Activated CD8-positive, alpha-beta T cell treated with anti-CD3 and anti-CD28 coated beads for 36 hours (primary cell): ENCODE results near the gene FOXM1. TPM values are rescaled to one million over a fixed set of nuclear protein-coding genes. Genes with fewer than 3 reads are reported as not detected.

Experiments used
- ATAC-seq: fragments of 200-7000 bp; cut with Tn5 transposase; one replicate; pipeline ENCODE4 v1.10.0; 2021; ENCODE audit warnings: mild to moderate bottlenecking, moderate library complexity
- CTCF ChIA-PET: fragments of 350-600 bp; sonication (Branson Sonifier 250); formaldehyde crosslinking; loops from one replicate; lab custom pipeline; 2021; ENCODE audit warnings: antibody characterized with exemption; lab: Charles Lee
- POLR2A ChIA-PET: fragments of 350-600 bp; sonication (Branson Sonifier 250); formaldehyde crosslinking; loops from one replicate; lab custom pipeline; 2021; ENCODE audit warnings: antibody characterized with exemption; lab: Charles Lee
- DNase-seq: peaks from one replicate; pipeline ENCODE4 v3.0.0-alpha.2; 2020
- H3K27ac Mint-ChIP-seq: one replicate; pipeline ENCODE4 v1.8.0; 2021; ENCODE audit warnings: mild to moderate bottlenecking, mixed read lengths
- H3K27me3 Mint-ChIP-seq: one replicate; pipeline ENCODE4 v1.8.0; 2021; ENCODE audit warnings: mixed read lengths
- H3K36me3 Mint-ChIP-seq: one replicate; pipeline ENCODE4 v1.8.0; 2021; ENCODE audit warnings: low read depth, mixed read lengths
- H3K4me1 Mint-ChIP-seq: one replicate; pipeline ENCODE4 v1.8.0; 2021; ENCODE audit warnings: low read depth, mixed read lengths
- H3K4me3 Mint-ChIP-seq: one replicate; pipeline ENCODE4 v1.8.0; 2021; ENCODE audit warnings: mild to moderate bottlenecking, moderate library complexity, mixed read lengths
- H3K9me3 Mint-ChIP-seq: one replicate; pipeline ENCODE4 v1.8.0; 2021; ENCODE audit warnings: mixed read lengths
- CTCF ChIP-seq: fragments of 200-600 bp; IDR thresholded peaks from one replicate; pipeline ENCODE4 v1.8.0; 2022; ENCODE audit warnings: antibody characterized with exemption, mild to moderate bottlenecking
- intact Hi-C: fragments of 100-400 bp; cut with micrococcal nuclease; formaldehyde crosslinking; loops from one replicate; pipeline ENCODE4 v1.10.0; 2022
- total RNA-seq, 2 experiments: library from RNA; stranded (reverse); gene quantifications; one replicate each; pipeline ENCODE4 v1.2.3, GENCODE V29; 2021

The FOXM1 gene
- total RNA-seq, 2 experiments from 2014 or later, result 64.4 to 64.8 TPM

- no peaks in the 10 kb centered on the region for H3K27me3 Mint-ChIP-seq
- DNase-seq (peak; percentile 99), ATAC-seq (peak; percentile 94)
- peaks cover 1% of the 10 kb centered on the region for H3K9me3 Mint-ChIP-seq
- H3K27ac Mint-ChIP-seq, result peak within 1 kb of the TSS; percentile 98
- ChIA-PET POLR2A (interaction anchor here (0.6 to 4.9 kb wide), 7 partner anchors 12 to 898 kb away, joined by 3 to 27 read pairs (median 3); partner anchors contain the start of genes FKBP4, FOXM1 and RHNO1), CTCF (interaction anchor here (0.9 to 3.3 kb wide), 5 partner anchors 12 to 130 kb away, joined by 3 to 21 read pairs (median 10); partner anchors contain the start of gene FKBP4)
- intact Hi-C loops, result no loop called here
- peak within 1 kb of the TSS; percentile 93 for H3K4me3 Mint-ChIP-seq
- H3K4me1 Mint-ChIP-seq, result peaks cover 34% of the 10 kb centered on the region
- peaks cover 27% of the 10 kb centered on the region for H3K36me3 Mint-ChIP-seq
- TF ChIP-seq CTCF, result no peak
These were observed 64.4 kb downstream of the FOXM1 start, which contains the start of gene ITFG2 for GRCh38 chr12:2812290-2813213. TSS of gene ITFG2 (plus strand) at chr12:2812668. CDS start at chr12:2812761, 93 bp downstream.

DNA sequence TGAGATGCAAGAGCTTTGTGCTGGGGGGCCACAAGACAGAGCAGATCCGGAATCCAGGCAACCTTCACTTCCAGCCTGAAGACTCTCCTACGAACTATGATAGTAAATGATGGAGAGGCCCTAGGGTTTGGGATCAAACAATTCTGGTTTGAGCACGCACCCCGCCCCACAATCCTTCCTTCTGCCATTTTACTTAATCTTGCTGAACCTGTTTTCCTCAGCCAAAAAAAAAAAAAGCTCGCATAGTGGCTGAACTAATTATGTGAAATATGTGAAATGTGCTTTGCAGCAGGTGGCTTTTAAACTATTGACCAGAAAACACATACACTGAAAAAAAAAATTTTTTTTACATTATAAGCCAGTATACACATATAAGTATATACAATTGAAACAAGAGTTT, 65.2 kb downstream of the FOXM1 start:
- POLR2A ChIA-PET, result interaction anchor here (0.6 to 4.9 kb wide), 3 partner anchors 11 to 897 kb away, joined by 3 to 27 read pairs (median 3); partner anchors contain the start of gene FKBP4

More for the DNA sequence above, 65.2 kb downstream of the FOXM1 start:
- Mint-ChIP-seq H3K27me3 (no peaks in the 10 kb centered on the region), H3K36me3 (peaks cover 26% of the 10 kb centered on the region), H3K9me3 (peaks cover 1% of the 10 kb centered on the region), H3K4me1 (peaks cover 28% of the 10 kb centered on the region), H3K27ac (peak overlapping the region; percentile 98), H3K4me3 (peak overlapping the region; percentile 93)
- no peak for TF ChIP-seq CTCF
- CTCF ChIA-PET, result no interaction called here
- DNase-seq, result no peak
- ATAC-seq, result no peak
- intact Hi-C loops, result no loop called here

Other genes starting within 250 kb of the FOXM1 start
- gene FKBP4, start 82.2 kb downstream of the FOXM1 start, total RNA-seq, result 100 to 1,000 TPM; 206 to 219 TPM
- gene ITFG2, start 64.5 kb downstream of the FOXM1 start, total RNA-seq, result 10 to 100 TPM; 25.4 to 25.8 TPM
- gene NRIP2, start 42.1 kb downstream of the FOXM1 start, total RNA-seq, result not detected
- gene TEX52, start 20.1 kb downstream of the FOXM1 start, total RNA-seq, result under 1 TPM; 0.29 to 0.36 TPM
- 10 to 100 TPM; 56.9 to 62.9 TPM for gene RHNO1, start within 50 bp of the FOXM1 start, total RNA-seq
- gene TULP3, start 13.7 kb upstream of the FOXM1 start, total RNA-seq, result 1 to 10 TPM; 5.6 to 6.0 TPM
- 1 to 10 TPM; 4.5 to 4.6 TPM for gene TEAD4, start 82.2 kb upstream of the FOXM1 start, total RNA-seq
- under 1 TPM in 1 of 2 experiments, not detected in 1; 0.07 TPM for gene TSPAN9, start 200.2 kb upstream of the FOXM1 start, total RNA-seq